Measurements from ENCODE around the gene ATP1A3.

- no peak for TF ChIP-seq ZFYVE20 (CRISPR knock-in tag; IDR thresholded peaks at IDR 0.05; ENCODE audit: borderline replicate concordance, low read depth)
- no peak for TF ChIP-seq RAD21 (CRISPR knock-in tag; IDR thresholded peaks at IDR 0.05)
- no peak for TF ChIP-seq MAZ (IDR thresholded peaks at IDR 0.05; ENCODE audit: borderline replicate concordance, low read depth, low read length)
- no peak for TF ChIP-seq MAZ (CRISPR knock-in tag; IDR thresholded peaks at IDR 0.05; ENCODE audit: low read depth)
- no peak for TF ChIP-seq ZHX2 (IDR thresholded peaks at IDR 0.05; ENCODE audit: low read depth)
- TF ChIP-seq ZHX2 (CRISPR knock-in tag; IDR thresholded peaks at IDR 0.05; ENCODE audit: borderline replicate concordance): no peak
These were observed 9.7 kb upstream of the ATP1A3 start for GRCh38 chr19:42003506-42004294.

Measured in HepG2 (cell line).